Activated CD8-positive, alpha-beta memory T cell treated with anti-CD3 and anti-CD28 coated beads, Interleukin-2, amount 50 U/mL, for 1 hour (primary cell): Measurements from ENCODE around the gene USF2.

ENCODE experiments used
- DNase-seq: peaks from one replicate; pipeline ENCODE4 v3.0.0-alpha.2; 2020; ENCODE audit errors: extremely low read depth

The USF2 gene

GRCh38 chr19:35320065-35320713 is 51.4 kb downstream of the USF2 start:
- no peak for DNase-seq

- DNase-seq: no peak
These were observed 52.5 kb downstream of the USF2 start for GRCh38 chr19:35321291-35321690.

GRCh38 chr19:35322014-35322413 is 53.3 kb downstream of the USF2 start:
- no peak for DNase-seq

- no peak for DNase-seq
These were observed 58.9 kb downstream of the USF2 start for GRCh38 chr19:35327642-35328041.

- no peak for DNase-seq
These were observed 60.1 kb downstream of the USF2 start, which contains the start of gene CD22 for GRCh38 chr19:35328851-35329285. Gene CD22 (plus strand): TSS chr19:35329187. CDS start chr19:35332041, 2,854 bp downstream.

- DNase-seq: no peak
These were observed 60.6 kb downstream of the USF2 start for GRCh38 chr19:35329323-35329722.
